Lower leg skin (tissue), 3 donors: ENCODE measurements around the gene LMAN2.

ENCODE experiments used
- CTCF ChIP-seq, 3 donors: fragments of 450-650 bp; IDR thresholded peaks; one replicate each; pipeline ENCODE4 v1.5.1; 2016; ENCODE audit warnings: antibody characterized with exemption in 3 of 3, mild to moderate bottlenecking in 3 of 3, moderate library complexity in 2 of 3
- POLR2A ChIP-seq, 2 donors: fragments of 450-650 bp; IDR thresholded peaks; one replicate each; pipeline ENCODE4 v1.6.1; 2016 to 2017; ENCODE audit warnings: antibody characterized with exemption in 2 of 2, mild to moderate bottlenecking in 1 of 2, moderate library complexity in 1 of 2

GRCh38 chr5:177393206-177393765 is 41.8 kb upstream of the LMAN2 start:
- TF ChIP-seq CTCF (IDR thresholded peaks at IDR 0.05) (no peak), POLR2A (IDR thresholded peaks at IDR 0.05) (no peak)
